Ascending aorta (tissue), 2 donors: ENCODE data around the gene KIF16B. TPM values are rescaled to one million over a fixed set of nuclear protein-coding genes. Genes with fewer than 3 reads are reported as not detected.

Source experiments
- DNase-seq, 2 donors: peaks; one replicate each; pipeline ENCODE4 v3.0.0-alpha.2; 2019; ENCODE audit warnings: low spot score in 2 of 2
- H3K27ac ChIP-seq, 2 donors: fragments of 200-600 bp; sonication (generic); one replicate each; pipeline ENCODE4 v1.5.1; 2016 to 2017; ENCODE audit warnings: mild to moderate bottlenecking in 1 of 2
- H3K27me3 ChIP-seq: fragments of 200-600 bp; sonication (generic); one replicate; pipeline ENCODE4 v1.5.1; 2017
- H3K36me3 ChIP-seq, 2 donors: fragments of 200-600 bp; sonication (generic); one replicate each; pipeline ENCODE4 v1.5.1; 2016
- H3K4me1 ChIP-seq, 2 donors: fragments of 200-600 bp; sonication (generic); one replicate each; pipeline ENCODE4 v1.5.1; 2016 to 2017; ENCODE audit warnings: mild to moderate bottlenecking in 1 of 2
- H3K4me3 ChIP-seq, 2 donors: fragments of 200-600 bp; sonication (generic); one replicate each; pipeline ENCODE4 v1.5.1; 2016 to 2017; ENCODE audit warnings: mild to moderate bottlenecking in 1 of 2
- H3K9me3 ChIP-seq, 2 donors: fragments of 200-600 bp; sonication (generic); one replicate each; pipeline ENCODE4 v1.5.1; 2016
- CTCF ChIP-seq, 3 experiments: fragments of 200-600 bp in 2 of 3; fragments of 450-650 bp in 1 of 3; sonication (generic) in 2 of 3; IDR thresholded peaks; one replicate each; pipeline ENCODE4 v1.5.1; 2016 to 2019; ENCODE audit warnings: antibody characterized with exemption in 3 of 3, mild to moderate bottlenecking in 1 of 3, moderate library complexity in 1 of 3
- intact Hi-C: fragments of 100-400 bp; cut with DNase I; formaldehyde crosslinking; loops from one replicate; pipeline ENCODE4 v1.15.1; 2023
- total RNA-seq: library from RNA; depleted of rRNA; stranded (reverse); fragments of >200 nt; gene quantifications from one replicate; pipeline ENCODE4 v1.1.0, GENCODE V29; 2016

Gene KIF16B
- total RNA-seq = 6.3 TPM

GRCh38 chr20:16573001-16573965 lies at the start of gene KIF16B:
Gene KIF16B, minus strand, starts transcription at chr20:16573448. Its CDS starts 173 bp downstream, at chr20:16573275.
- peak within 1 kb of the TSS; percentile 74 to 90 for H3K4me3 ChIP-seq
- H3K27ac ChIP-seq = peak within 1 kb of the TSS; percentile 74 to 75
- peak; percentile 46 to 96 for DNase-seq
- no peaks in the 10 kb centered on the region for H3K36me3 ChIP-seq
- peak in 2 of 3 experiments; percentile 4 to 31 for TF ChIP-seq CTCF (IDR thresholded peaks at IDR 0.05)
- peaks cover 0 to 4% of the 10 kb centered on the region in 2 donors for H3K4me1 ChIP-seq
- no peaks in the 10 kb centered on the region for H3K27me3 ChIP-seq
- no peaks in the 10 kb centered on the region for H3K9me3 ChIP-seq
- intact Hi-C loops = loop anchor here (1.0 to 10.0 kb wide), 3 partner anchors 156 to 1564 kb away; partner anchors contain the start of genes KAT14, PET117 and RRBP1

- no peak for DNase-seq
- no peaks in the 10 kb centered on the region for H3K9me3 ChIP-seq
- H3K36me3 ChIP-seq = no peaks in the 10 kb centered on the region
- intact Hi-C loops = no loop called here
- H3K4me3 ChIP-seq = no peak overlapping the region
- H3K27ac ChIP-seq = no peak overlapping the region
- TF ChIP-seq CTCF (IDR thresholded peaks at IDR 0.05) = no peak
- H3K4me1 ChIP-seq = no peaks in the 10 kb centered on the region
- H3K27me3 ChIP-seq = no peaks in the 10 kb centered on the region
These were observed 49.3 kb upstream of the KIF16B start for GRCh38 chr20:16622501-16622900.

- H3K27me3 ChIP-seq = no peaks in the 10 kb centered on the region
- H3K4me3 ChIP-seq = no peak overlapping the region
- no peak for TF ChIP-seq CTCF (IDR thresholded peaks at IDR 0.05)
- no peaks in the 10 kb centered on the region for H3K4me1 ChIP-seq
- H3K27ac ChIP-seq = no peak overlapping the region
- intact Hi-C loops = no loop called here
- H3K36me3 ChIP-seq = no peaks in the 10 kb centered on the region
- DNase-seq = no peak
- H3K9me3 ChIP-seq = no peaks in the 10 kb centered on the region
These were observed 48.3 kb upstream of the KIF16B start for GRCh38 chr20:16621435-16622141.

- H3K4me3 ChIP-seq = no peak overlapping the region
- DNase-seq = no peak
- no peaks in the 10 kb centered on the region for H3K4me1 ChIP-seq
- intact Hi-C loops = no loop called here
- TF ChIP-seq CTCF (IDR thresholded peaks at IDR 0.05) = no peak
- no peaks in the 10 kb centered on the region for H3K9me3 ChIP-seq
- H3K27me3 ChIP-seq = no peaks in the 10 kb centered on the region
- H3K27ac ChIP-seq = no peak overlapping the region
- no peaks in the 10 kb centered on the region for H3K36me3 ChIP-seq
These were observed 47.7 kb upstream of the KIF16B start for GRCh38 chr20:16620961-16621360.

GRCh38 chr20:16619953-16620352 lies 46.7 kb upstream of the KIF16B start:
- Histone ChIP-seq H3K9me3 (no peaks in the 10 kb centered on the region), H3K27me3 (no peaks in the 10 kb centered on the region), H3K27ac (no peak overlapping the region), H3K4me3 (no peak overlapping the region), H3K4me1 (no peaks in the 10 kb centered on the region), H3K36me3 (no peaks in the 10 kb centered on the region)
- DNase-seq = no peak
- no peak for TF ChIP-seq CTCF (IDR thresholded peaks at IDR 0.05)
- intact Hi-C loops = no loop called here
